GM18511 (cell line): ENCODE measurements around the gene ZNF521.
"Not testable (repeated sequence)": the region's sequence is repeated elsewhere in the genome, so short reads cannot be mapped to it uniquely, and the experiment has no call there.

Experiments
- ATAC-seq: cut with Tn5 transposase; IDR thresholded peaks from one replicate; pipeline ENCODE4 v1.9.1; 2021; ENCODE audit warnings: mild to moderate bottlenecking, moderate library complexity; ENCODE audit not compliant: unreplicated experiment

The ZNF521 gene

GRCh38 chr18:25047421-25047820, 304.5 kb downstream of the ZNF521 start:
- ATAC-seq: no peak

GRCh38 chr18:25044694-25045093, 307.3 kb downstream of the ZNF521 start:
- no peak for ATAC-seq

DNA sequence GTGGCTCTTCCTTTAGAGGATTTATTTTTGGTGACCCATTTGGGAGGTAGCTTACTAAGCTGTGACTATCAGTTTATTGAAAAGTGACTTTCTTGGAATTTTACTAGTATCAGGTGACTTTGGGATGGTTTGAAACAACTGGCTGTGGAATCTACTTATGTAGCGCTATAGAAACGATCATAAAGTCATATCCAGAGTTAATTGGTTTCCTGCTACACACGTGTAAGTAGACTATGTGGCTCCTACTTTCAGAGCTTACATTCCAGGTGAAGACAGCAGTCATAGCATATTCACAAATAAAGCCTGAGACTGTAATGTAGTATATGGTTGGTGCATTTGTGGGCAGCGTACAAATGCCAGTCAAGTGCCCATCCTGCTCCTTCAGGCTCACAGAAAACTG, 308.9 kb downstream of the ZNF521 start:
- no peak for ATAC-seq

- no peak for ATAC-seq
Observed at GRCh38 chr18:25042641-25043051, 309.3 kb downstream of the ZNF521 start.

DNA sequence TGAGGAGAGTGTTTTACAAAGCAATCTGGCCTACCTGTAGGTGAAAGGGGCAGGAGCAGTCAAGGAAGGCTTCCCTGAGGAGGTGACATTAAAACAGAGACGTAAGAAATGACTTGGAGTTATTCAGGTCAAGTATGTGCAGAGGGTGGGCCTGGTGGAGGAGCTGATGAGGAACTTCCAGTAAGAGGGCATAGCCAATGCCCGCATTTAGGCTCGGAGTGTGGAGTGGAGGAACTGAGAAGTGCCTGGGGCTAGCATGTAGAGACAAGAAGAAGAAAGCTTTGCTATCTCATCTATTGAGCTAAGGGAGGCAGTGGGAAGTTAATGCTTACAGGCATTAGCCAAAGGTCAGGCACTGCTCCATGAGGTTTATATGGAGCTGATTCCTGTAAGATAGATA, 312.2 kb downstream of the ZNF521 start:
- ATAC-seq: no peak

DNA sequence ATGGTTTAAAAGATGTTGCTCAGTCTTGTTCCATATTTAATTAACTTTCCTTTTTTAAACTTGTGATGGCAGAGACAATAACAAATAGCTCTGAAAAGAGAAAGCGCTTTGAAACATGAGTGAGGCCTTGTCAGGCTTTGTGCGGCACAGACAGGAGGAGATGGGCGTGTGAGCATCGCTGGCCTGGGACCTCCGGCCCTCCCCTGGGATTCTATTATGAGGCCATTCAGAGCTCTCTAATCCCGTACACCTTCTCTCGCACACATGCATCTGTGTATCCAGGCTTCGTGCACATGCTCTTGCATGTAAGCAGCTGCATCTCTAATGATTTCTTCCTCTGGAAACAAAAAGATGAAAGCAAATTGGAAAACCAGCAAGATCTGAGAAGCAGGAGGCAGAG, 313.7 kb downstream of the ZNF521 start:
- ATAC-seq: no peak

DNA sequence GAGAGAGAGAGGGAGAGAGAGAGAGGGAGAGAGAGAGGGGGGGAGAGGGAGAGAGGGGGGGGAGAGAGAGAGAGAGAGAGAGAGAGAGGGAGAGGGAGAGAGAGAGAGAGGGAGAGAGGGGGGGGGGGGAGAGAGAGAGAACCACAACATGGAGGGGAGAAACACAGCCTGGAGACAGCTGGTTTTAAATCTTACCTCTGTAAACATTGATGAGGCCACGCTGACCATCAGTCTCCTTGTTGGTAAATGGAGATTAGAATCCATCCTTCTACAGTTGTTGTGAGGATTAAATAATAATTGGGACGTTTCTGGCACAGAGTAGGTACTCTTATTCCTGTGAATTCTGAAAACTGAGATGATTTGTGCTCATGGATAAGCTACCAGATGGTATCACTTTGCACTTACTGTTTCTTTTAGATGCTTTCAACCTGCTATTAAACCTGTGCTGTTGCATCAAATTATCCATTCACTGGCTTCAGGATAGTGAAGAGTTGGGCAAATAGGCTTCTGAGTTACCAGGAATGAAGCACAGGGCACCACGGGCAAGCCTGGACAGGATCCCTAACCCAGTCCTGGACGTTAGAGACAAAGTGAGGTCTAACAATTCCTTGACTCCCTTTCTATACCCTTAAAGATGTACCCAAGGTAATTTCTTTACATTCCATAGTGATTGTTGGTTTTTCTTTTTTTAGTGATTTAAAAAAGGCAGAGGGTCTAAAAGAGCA, 318.1 kb downstream of the ZNF521 start:
- ATAC-seq: no peak

GRCh38 chr18:25033175-25033574, 318.8 kb downstream of the ZNF521 start:
- not testable (repeated sequence) for ATAC-seq

DNA sequence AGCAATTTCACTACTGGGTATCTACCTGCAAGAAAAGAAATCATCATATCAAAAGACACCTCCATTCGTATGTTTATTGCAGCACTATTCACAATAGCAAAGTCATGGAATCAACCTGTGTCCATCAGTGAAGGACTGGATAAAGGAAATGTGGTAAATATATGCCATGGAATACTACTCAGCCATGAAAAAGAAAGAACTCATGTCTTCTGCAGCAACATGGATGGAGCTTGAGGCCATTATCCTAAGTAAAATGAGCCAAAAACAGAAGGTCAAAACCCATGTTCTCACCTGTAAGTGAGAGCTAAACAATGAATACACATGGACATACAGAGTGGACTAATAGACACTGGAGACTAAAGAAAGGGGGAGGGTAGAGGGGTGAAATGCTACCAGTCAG, 322.2 kb downstream of the ZNF521 start:
- ATAC-seq: no peak

GRCh38 chr18:25019931-25020330, 332.0 kb downstream of the ZNF521 start:
- no peak for ATAC-seq

DNA sequence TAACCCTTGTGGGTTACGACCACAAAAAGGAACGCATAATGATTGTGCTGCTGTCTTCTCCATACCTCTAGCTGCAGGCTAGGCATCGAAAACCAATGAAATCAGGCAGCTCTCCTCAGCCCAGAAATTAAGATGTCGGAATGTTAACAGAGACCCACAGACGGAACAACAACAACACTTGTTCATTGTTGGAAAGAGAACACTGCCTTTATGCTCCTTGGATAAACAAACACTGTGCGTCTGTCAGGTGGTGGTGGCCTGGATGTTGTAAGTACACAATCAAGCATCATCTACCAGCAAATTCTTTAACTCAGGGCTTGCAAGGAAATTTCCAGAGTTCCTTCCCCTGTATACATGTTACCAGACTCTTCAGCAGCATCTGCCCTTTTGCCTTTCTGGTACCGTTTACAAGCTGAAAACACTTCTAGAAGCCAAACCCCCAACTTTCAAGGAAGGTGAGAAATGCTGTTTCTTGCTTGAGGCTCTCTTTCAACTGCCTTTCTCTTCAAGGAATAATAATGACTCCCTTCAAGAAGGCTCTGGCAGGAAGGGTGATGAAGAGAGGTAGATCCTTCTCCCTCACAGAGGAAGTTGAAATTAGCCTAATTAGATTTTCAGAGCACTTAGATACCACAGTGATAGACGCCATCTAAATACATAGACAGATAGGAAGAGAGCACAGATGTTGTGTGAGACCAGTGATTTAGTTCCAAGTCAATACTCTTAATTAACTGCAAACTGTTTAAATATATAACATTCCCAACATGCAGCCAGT, 332.7 kb downstream of the ZNF521 start:
- no peak for ATAC-seq

DNA sequence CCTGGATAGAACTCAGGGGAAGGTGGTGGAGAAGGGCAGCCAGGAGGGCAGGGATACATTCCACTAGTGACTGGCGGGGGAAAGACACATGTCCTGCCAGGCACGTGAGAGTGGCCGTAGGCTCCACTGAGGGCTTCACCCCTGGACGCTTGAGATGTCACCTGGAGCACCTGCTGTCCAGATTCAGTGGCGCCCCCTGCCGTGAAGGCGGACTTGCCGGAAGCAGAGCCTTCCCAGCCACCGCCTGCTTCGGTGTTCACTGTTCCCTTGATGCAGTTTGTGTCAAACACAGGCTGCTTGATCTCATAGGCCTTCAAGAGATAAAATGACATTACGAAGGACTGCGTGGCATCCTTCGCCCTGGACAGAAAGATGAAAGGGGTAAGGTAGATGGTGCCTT, 335.3 kb downstream of the ZNF521 start:
- no peak for ATAC-seq

DNA sequence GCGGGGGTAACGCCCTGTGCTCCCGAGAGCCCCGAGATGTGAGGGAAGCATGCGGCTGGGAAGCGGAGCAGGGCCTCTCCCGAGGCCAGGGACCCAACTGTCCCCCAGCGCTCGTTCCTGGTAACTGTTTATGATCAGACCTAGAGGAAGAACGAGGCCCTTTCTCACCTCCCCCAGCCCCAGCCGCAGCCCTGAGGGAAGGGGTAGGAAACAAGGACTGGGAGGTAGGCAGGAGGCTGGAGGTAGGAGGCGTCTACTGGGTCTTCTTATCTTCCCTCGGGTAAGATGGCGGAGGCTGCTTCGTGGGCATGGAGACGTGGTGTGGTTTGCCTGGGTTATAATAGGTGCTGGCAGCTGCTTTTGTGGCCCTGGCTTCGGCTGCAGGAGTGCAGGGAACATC, 335.8 kb downstream of the ZNF521 start:
- ATAC-seq: no peak
